ENCODE results near the gene KCNK18. TPM values are rescaled to one million over a fixed set of nuclear protein-coding genes. Genes with fewer than 3 reads are reported as not detected.
A peak's percentile ranks its signal among the peaks of the same experiment; 100 is the strongest.
"Not testable (repeated sequence)": the region's sequence is repeated elsewhere in the genome, so short reads cannot be mapped to it uniquely, and the experiment has no call there.

The KCNK18 gene
- total RNA-seq, 1 donor from 2014 or later, result not detected

- peak overlapping the region; percentile 92 for H3K4me3 Mint-ChIP-seq
- peaks cover 91% of the 10 kb centered on the region for H3K27me3 Mint-ChIP-seq
- H3K27ac Mint-ChIP-seq, result no peak overlapping the region
Observed at GRCh38 chr10:117175215-117175900, 21.9 kb upstream of the KCNK18 start.

GRCh38 chr10:117175901-117176534, 21.3 kb upstream of the KCNK18 start:
- TF ChIP-seq, protein P1, sequence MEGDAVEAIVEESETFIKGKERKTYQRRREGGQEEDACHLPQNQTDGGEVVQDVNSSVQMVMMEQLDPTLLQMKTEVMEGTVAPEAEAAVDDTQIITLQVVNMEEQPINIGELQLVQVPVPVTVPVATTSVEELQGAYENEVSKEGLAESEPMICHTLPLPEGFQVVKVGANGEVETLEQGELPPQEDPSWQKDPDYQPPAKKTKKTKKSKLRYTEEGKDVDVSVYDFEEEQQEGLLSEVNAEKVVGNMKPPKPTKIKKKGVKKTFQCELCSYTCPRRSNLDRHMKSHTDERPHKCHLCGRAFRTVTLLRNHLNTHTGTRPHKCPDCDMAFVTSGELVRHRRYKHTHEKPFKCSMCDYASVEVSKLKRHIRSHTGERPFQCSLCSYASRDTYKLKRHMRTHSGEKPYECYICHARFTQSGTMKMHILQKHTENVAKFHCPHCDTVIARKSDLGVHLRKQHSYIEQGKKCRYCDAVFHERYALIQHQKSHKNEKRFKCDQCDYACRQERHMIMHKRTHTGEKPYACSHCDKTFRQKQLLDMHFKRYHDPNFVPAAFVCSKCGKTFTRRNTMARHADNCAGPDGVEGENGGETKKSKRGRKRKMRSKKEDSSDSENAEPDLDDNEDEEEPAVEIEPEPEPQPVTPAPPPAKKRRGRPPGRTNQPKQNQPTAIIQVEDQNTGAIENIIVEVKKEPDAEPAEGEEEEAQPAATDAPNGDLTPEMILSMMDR (conservative IDR thresholded peaks at IDR 0.05), result peak; percentile 93
- Mint-ChIP-seq H3K27me3 (peaks cover 89% of the 10 kb centered on the region), H3K27ac (no peak overlapping the region), H3K36me3 (no peaks in the 10 kb centered on the region), H3K9me3 (no peaks in the 10 kb centered on the region), H3K4me1 (ENCODE audit: unreplicated experiment) (peaks cover 9% of the 10 kb centered on the region), H3K4me3 (peak overlapping the region; percentile 92)
- DNase-seq (ENCODE audit: extremely low spot score, unreplicated experiment), result no peak

More at GRCh38 chr10:117175215-117175900, 21.9 kb upstream of the KCNK18 start:
- TF ChIP-seq, protein P1 (conservative IDR thresholded peaks at IDR 0.05), result peak; percentile 4
- H3K36me3 Mint-ChIP-seq, result no peaks in the 10 kb centered on the region
- no peak for DNase-seq (ENCODE audit: extremely low spot score, unreplicated experiment)
- peaks cover 9% of the 10 kb centered on the region for H3K4me1 Mint-ChIP-seq (ENCODE audit: unreplicated experiment)
- H3K9me3 Mint-ChIP-seq, result no peaks in the 10 kb centered on the region

DNA sequence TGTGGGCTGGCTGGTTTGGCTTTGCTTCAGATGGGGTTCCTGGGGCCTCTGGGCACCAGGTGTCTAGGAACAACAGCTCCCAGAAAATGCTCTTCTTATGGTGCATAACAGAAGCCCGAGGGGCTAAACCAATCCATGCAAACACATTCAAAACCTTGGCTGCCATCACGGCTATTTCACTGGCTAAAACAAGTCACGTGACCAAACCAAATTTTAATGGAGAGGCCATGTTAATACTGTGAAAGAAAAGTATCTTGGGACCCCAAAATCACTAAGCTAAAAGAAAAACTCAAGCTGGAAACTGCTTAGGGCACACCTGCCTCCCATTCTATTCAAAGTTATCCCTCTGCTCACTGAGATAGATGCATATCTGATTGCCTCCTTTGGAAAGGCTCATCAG, 19.1 kb upstream of the KCNK18 start:
- Mint-ChIP-seq H3K36me3 (no peaks in the 10 kb centered on the region), H3K4me3 (no peak overlapping the region), H3K9me3 (no peaks in the 10 kb centered on the region)

DNA sequence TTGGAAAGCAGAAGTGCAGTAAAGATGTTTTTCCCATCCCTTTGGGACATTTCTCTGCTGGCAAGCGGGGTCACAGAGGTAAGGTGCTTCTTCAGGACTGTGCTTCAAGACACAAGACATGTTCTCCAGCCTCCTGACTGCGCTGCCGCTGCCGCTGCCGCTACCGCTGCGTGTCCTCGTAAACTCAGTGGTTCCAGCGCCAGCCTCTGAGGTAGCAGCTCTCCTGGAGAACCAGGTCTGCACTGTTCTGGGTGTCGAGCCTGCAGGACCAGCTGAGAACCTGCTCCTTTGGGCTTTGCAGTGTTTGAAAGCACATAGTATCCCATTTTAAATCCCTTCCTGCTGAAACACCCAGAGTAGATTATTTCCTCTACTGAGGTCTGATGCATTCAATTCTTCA, 13.0 kb upstream of the KCNK18 start:
- no peaks in the 10 kb centered on the region for H3K4me1 Mint-ChIP-seq (ENCODE audit: unreplicated experiment)
- H3K4me3 Mint-ChIP-seq, result no peak overlapping the region
- H3K9me3 Mint-ChIP-seq, result peaks cover 4% of the 10 kb centered on the region
- H3K36me3 Mint-ChIP-seq, result no peaks in the 10 kb centered on the region
- peaks cover 34% of the 10 kb centered on the region for H3K27me3 Mint-ChIP-seq
- TF ChIP-seq, protein P1 (conservative IDR thresholded peaks at IDR 0.05), result no peak
- DNase-seq (ENCODE audit: extremely low spot score, unreplicated experiment), result no peak
- H3K27ac Mint-ChIP-seq, result no peak overlapping the region

More for the DNA sequence above, 19.1 kb upstream of the KCNK18 start:
- DNase-seq (ENCODE audit: extremely low spot score, unreplicated experiment), result no peak
- H3K27me3 Mint-ChIP-seq, result peaks cover 72% of the 10 kb centered on the region
- peaks cover 9% of the 10 kb centered on the region for H3K4me1 Mint-ChIP-seq (ENCODE audit: unreplicated experiment)
- TF ChIP-seq, protein P1 (conservative IDR thresholded peaks at IDR 0.05), result no peak
- no peak overlapping the region for H3K27ac Mint-ChIP-seq

GRCh38 chr10:117184821-117185220, 12.5 kb upstream of the KCNK18 start:
- DNase-seq (ENCODE audit: extremely low spot score, unreplicated experiment), result no peak
- no peak overlapping the region for H3K27ac Mint-ChIP-seq
- no peak overlapping the region for H3K4me3 Mint-ChIP-seq
- peaks cover 4% of the 10 kb centered on the region for H3K9me3 Mint-ChIP-seq
- no peaks in the 10 kb centered on the region for H3K36me3 Mint-ChIP-seq
- TF ChIP-seq, protein P1 (conservative IDR thresholded peaks at IDR 0.05), result no peak
- H3K4me1 Mint-ChIP-seq (ENCODE audit: unreplicated experiment), result no peaks in the 10 kb centered on the region
- peaks cover 31% of the 10 kb centered on the region for H3K27me3 Mint-ChIP-seq

GRCh38 chr10:117185817-117186216, 11.5 kb upstream of the KCNK18 start:
- not testable (repeated sequence) for H3K9me3 Mint-ChIP-seq; H3K36me3 Mint-ChIP-seq; H3K4me3 Mint-ChIP-seq; DNase-seq (ENCODE audit: extremely low spot score, unreplicated experiment); H3K4me1 Mint-ChIP-seq (ENCODE audit: unreplicated experiment); H3K27ac Mint-ChIP-seq
- peaks cover 21% of the 10 kb centered on the region for H3K27me3 Mint-ChIP-seq
